ENCODE measurements around the gene PCDH10. TPM values are rescaled to one million over a fixed set of nuclear protein-coding genes. Genes with fewer than 3 reads are reported as not detected.
"Not testable (repeated sequence)": the region's sequence is repeated elsewhere in the genome, so short reads cannot be mapped to it uniquely, and the experiment has no call there.

PCDH10 gene
- polyA plus RNA-seq, 12 donors = 0.26 to 0.66 (median 0.40) TPM; not detected in 2

DNA sequence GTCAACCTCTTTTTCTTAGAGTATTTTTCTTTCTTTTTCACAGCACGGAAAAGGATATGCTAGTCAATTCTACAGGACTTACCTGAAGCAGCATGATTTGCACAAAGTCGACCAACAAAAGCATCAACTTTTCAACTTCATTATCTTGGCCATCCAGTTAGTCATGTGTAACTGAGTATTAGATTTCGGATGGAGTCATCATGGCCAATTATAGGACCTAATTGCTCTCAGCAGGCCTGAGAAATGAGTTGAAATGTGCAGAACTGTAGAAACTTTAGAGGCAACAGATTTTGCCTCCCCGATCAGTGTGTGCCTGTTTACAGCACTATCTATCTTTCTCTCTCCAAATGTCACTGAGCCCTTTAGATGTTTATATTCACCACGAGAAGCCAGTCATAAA is 41.0 kb downstream of the PCDH10 start:
- DNase-seq = no peak

DNA sequence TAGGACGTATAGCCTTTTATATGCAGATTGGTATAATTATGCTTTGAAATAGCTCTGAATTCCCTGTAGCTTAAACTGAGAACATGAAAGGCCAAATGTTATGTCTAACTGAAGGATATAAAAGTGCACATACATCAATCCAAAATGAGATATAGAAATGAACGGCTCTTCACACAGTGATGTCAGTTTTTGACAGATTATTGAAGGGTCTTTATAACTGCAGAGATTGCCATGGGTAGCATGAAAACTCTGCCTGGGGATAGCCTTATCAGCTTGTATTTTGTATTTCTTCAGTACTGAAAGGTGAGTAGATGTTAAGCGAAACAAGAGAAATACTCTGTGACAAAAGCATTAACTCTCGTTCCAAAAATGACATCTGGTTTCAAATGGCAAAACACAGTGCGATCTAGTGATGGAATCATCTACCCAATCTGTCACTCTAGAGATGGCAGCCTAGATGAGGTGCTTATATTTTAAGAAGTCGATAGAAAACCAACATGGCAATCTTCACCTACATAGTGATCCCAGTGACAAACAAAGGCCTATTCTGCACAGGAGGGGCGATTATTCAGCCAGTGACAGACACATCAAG is 59.7 kb downstream of the PCDH10 start:
- no peak for DNase-seq

DNA sequence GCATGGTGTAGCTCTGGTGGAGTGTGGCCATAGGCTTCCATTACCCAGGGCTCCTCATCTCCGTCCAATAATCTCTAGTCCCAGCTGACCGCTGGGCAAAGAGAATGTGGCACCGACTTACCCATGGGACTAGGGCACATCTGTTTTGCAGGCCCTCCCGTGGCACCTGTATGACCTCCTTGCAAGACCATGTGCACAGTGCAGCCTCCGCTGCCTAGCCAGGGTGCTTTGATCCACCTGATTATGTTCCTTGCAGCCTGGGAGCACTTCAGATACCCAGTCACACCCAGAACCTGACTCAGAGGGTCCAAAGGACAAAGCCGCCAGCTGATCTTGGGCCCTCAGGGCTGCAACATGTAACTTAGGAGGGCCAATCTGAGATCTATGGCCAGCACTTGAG is 84.8 kb downstream of the PCDH10 start:
- no peak for DNase-seq

DNA sequence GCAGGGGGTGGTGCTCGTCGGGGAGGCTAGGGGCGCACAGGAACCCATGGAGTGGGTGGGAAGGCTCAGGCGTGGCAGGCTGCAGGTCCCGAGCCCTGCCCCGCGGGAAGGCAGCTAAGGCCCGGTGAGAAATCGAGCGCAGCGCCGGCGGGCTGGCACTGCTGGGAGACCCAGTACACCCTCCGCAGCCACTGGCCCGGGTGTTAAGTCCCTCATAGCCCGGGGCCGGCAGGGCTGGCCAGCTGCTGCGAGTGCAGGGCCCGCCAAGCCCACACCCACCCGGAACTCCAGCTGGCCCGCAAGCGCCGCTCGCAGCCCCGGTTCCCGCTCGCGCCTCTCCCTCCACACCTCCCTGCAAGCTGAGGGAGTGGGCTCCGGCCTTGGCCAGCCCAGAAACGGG is 91.4 kb downstream of the PCDH10 start:
- not testable (repeated sequence) for DNase-seq

Data from muscle of arm (tissue), 12 donors.